ENCODE measurements around the gene TGFBI.
A peak's percentile ranks its signal among the peaks of the same experiment; 100 is the strongest.

The TGFBI gene

GRCh38 chr5:136066661-136067271 lies 38.0 kb downstream of the TGFBI start:
- no peak for DNase-seq

DNA sequence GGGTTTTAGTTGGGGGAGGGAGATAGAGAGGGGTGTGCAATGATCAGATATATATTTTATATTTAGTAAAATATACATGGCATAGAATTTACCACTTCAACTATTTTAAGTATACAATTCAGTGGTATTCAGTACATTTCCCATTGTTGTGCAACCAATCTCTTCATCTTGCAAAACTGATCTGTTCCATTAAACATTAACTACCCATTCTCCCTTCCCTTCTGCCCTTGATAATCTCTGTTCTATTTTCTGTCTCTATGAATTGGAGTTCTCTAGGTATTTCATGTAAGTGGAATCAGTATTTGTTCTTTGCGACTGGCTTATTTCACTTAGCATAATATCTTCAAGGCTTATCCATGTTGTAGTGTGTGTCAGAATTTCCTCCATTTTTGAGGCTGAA lies 38.6 kb downstream of the TGFBI start:
- no peak for DNase-seq

GRCh38 chr5:136070486-136071285 lies 41.9 kb downstream of the TGFBI start:
- DNase-seq, result peak; percentile 44 to 82

- no peak for DNase-seq
Measured at GRCh38 chr5:136073714-136074529, 45.1 kb downstream of the TGFBI start.

- DNase-seq, result no peak
Measured at GRCh38 chr5:136075466-136075891, 46.7 kb downstream of the TGFBI start.

DNA sequence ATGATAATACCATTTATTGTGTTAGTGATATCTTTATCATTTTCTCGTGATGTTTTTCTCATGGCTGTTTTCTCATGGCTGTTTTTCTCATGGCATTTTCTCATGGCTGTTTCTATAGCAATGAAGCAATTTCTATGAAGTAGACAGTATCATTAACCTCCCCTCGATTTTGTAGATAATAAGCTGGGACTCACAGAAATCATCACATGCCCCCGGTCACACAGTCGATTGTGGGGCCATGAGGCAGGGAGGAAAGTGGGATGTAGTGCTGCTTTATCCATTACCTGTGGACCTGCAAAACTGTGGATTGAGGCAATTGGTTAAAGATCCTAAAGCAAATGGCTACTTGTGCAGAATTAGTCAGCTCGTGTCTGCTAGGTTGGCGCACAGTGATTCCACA lies 47.3 kb downstream of the TGFBI start:
- DNase-seq, result no peak

- DNase-seq, result no peak
Measured at GRCh38 chr5:136076881-136077445, 48.2 kb downstream of the TGFBI start.

- DNase-seq, result no peak
Measured at GRCh38 chr5:136079195-136079985, 50.6 kb downstream of the TGFBI start.

GRCh38 chr5:136080113-136080482 lies 51.3 kb downstream of the TGFBI start:
- no peak for DNase-seq

GRCh38 chr5:136080483-136081216 lies 51.9 kb downstream of the TGFBI start:
- DNase-seq, result no peak

DNA sequence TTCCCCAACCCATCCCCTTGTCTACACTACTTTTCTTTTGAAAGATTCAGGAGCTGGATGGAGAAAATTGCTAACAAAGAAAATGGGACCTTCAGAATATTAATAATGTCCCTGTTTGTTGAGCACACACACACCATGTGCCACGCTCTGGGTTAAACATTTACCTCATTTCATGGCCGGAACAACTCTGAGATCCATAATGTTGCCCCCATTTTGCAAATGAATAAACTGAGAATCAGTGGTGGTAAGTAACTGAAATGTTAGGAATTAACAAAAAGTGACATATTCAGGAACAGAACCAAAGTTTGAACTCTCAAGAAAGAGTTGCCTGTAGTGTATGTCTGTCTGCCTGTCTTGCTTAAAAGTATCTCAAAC lies 52.4 kb downstream of the TGFBI start:
- DNase-seq, result no peak

DNA sequence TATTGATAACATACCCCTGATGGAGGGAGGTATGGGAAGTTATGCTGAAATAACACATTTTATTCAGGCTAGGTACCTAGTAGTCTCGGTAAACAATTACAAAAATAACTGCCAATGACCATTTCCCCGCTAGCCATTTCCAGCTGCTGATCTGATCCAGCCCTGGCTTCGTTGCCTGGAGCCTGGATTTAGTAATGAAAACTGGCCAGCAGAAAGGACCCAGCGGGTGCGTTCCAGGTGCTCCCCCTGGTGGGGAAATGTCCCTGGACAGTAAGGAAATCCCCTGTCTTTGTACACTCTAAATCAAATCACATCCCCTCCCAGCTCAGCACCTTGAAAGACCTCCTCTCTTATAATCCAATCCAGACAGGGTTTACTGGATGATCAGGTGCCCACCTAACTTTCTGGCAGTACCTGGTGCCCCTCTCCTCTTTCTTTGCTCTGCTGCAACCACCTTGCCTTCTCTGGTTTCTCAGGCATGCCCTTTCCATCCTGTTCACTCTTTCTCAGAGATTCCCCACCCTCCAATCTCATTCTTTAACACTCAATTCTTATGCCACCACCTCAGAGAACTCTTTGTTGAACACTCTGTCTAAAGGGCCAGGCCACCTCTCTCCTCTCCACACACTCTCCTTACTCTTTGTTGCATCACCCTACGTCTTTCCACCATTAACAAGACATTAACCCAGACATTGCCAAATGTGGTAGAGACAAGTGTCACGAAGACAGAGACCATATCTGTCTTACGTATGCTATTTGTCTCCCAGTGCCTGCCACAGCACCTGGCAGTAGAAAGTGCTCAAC lies 53.8 kb downstream of the TGFBI start:
- peak; percentile 26 to 69 for DNase-seq

DNA sequence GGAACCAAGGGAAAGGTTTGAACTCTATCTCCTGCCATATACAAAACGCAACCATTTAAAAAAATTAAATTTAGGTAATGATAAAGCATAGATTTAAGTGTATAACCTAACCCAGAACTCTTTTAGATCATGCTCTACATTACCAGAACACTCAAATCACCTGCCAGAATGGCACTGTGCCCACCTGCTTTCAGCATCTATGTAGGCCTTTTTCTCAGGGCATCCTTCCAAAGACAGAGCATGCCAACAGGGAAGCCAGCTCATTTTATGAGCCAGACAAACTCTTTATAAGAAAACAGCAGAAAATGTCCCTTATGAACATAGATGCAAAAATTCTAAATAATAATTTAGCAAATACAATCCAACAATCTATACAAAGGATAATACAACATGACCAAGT lies 55.9 kb downstream of the TGFBI start:
- peak; percentile 83 to 84 for DNase-seq

GRCh38 chr5:136086783-136087566 lies 58.2 kb downstream of the TGFBI start:
- peak in 1 of 2 experiments; percentile 56 for DNase-seq

DNA sequence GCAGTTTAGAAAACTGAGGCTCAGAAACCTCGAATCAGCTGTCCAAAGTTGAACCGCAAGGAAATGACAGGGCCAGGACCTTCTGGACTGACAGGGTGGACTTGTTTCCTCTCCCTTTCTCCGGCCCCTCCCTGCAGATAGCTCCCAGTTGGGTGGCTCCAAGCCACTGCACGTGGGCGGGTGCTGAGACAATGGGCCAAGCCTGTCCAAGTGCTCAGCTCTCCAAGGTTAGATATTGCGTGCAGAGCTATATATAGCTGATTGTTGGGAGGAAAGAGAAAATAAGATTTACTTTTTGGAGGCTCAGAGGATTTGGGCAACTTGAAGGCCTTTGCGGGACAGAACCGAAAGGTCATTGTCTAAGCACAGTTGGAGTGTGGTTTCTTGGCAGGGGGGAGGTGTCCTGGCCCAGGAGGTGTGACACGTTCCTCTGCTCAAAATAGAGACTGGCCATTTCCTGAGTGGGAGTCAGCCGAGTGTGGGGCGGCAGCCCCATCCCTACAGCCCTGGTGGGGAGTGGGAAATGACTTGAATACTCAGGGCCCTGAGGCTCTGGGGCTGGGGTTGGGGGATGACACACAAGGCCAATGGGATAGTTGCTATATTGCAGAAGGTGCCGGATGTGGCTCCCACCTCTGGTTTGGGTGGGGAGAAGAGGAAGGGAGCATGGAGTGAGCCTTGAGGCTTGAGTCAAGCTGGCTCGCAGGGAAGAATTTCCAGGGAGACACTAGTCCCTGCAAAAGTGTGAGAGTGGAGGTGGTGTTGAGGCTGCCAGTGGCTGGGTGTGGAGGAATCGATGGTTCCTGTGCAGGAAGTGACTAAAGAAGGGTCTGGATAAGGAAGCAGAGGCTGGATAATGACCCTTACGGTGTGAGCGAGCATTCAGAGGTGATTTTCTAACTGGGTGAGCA lies 59.4 kb downstream of the TGFBI start:
- DNase-seq, result no peak

- no peak for DNase-seq
Measured at GRCh38 chr5:136089791-136090190, 61.0 kb downstream of the TGFBI start.

GRCh38 chr5:136090319-136090718 lies 61.5 kb downstream of the TGFBI start:
- no peak for DNase-seq

- DNase-seq, result no peak
Measured at GRCh38 chr5:136094189-136094912, 65.6 kb downstream of the TGFBI start.

All from NCI-H446 (cell line).